ENCODE results near the gene NACC2.

- TF ChIP-seq CTCF (conservative IDR thresholded peaks at IDR 0.05; ENCODE audit: low read length) (no peak), EZH2phosphoT487 (IDR thresholded peaks at IDR 0.05; ENCODE audit: borderline replicate concordance) (no peak)
Measured at GRCh38 chr9:136036848-136037247, 58.2 kb downstream of the NACC2 start.
